HG03575 (cell line): ENCODE data around the gene PBX1.

Source experiments
- ATAC-seq: cut with Tn5 transposase; IDR thresholded peaks from one replicate; pipeline ENCODE4 v1.9.1; 2021; ENCODE audit not compliant: unreplicated experiment, insufficient number of reproducible peaks, low FRiP score; ENCODE audit errors: extremely low read depth

The PBX1 gene

DNA sequence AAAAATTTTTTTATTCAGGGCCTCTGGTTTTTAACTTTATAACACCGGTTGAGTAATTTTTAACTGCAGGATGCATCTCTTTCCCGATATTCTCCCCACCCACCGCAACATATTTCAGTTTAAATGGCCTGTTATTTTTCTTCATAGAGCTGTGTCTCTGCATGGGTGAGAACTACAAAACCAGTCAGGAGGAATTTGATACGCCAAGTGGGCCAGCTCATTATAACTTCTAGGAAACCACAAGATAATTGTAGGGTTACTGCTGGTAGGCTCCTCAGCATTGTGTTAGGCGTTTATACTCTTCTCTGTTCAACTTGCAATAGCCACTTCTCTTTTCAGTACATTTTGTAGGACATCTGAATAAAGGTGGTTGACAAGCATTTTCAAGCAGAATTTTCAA lies 169.7 kb downstream of the PBX1 start:
- no peak for ATAC-seq

GRCh38 chr1:164731161-164731876 lies 172.3 kb downstream of the PBX1 start:
- ATAC-seq: no peak

DNA sequence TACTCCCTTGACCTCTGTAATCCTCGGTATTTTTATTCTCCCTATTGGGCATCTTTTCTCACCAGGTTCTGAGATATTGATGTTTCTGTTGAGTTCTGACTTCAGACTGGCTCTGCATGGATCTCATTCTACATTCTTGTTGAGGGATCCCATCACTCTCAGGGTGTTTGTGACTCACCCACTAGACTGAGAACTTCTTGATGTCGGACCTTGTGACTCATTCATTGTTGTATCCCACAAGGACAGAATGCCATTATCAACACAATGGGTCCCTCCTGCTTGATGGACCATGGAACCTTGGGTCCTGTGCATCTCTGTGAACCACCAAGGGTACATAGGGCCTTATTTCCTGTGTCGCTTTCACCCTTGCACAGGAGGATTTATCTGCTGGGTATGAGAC lies 174.1 kb downstream of the PBX1 start:
- ATAC-seq: no peak

GRCh38 chr1:164733734-164734133 lies 174.8 kb downstream of the PBX1 start:
- no peak for ATAC-seq

GRCh38 chr1:164735315-164736052 lies 176.5 kb downstream of the PBX1 start:
- no peak for ATAC-seq

GRCh38 chr1:164736137-164736536 lies 177.2 kb downstream of the PBX1 start:
- ATAC-seq: no peak

GRCh38 chr1:164739189-164739588 lies 180.2 kb downstream of the PBX1 start:
- ATAC-seq: no peak

- no peak for ATAC-seq
Measured at GRCh38 chr1:164740000-164740526, 181.1 kb downstream of the PBX1 start.

- ATAC-seq: no peak
Measured at GRCh38 chr1:164742745-164743144, 183.8 kb downstream of the PBX1 start.

DNA sequence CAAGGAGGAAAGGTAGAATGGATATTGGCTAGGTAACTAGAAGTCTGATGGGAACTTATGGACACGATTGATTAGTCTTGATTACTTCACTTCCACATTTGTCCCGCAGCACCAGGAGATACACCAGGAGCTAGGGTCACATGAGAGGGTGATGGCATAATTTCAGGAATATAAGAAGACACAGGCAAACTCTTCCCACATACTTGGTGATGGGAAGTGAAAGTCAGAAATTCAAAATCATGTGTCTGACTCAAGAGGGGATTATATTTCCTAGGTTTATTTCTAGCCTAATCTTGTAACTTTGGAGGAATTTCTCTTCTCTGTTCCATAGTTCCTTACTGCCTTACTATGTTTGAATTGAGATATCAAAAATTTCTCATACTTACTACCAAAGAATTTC lies 185.0 kb downstream of the PBX1 start:
- no peak for ATAC-seq

DNA sequence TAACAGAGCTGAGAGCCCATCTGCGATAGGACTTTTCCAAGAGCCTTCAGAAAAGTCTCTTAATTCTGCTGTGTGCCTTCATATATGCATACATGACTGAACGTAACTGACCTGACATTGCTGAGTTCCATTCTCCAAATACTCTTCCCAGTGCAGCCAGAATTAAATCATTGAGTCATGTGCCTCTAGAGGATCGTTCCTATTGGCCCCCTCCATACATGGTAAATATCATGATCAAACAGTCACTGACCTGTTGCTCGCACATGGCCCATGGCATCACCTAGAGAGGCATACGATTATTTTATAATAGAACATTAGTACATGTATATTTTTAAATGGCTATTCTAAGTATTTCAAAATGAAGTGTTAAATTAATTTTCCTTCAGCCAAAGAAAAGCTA lies 186.8 kb downstream of the PBX1 start:
- ATAC-seq: no peak

DNA sequence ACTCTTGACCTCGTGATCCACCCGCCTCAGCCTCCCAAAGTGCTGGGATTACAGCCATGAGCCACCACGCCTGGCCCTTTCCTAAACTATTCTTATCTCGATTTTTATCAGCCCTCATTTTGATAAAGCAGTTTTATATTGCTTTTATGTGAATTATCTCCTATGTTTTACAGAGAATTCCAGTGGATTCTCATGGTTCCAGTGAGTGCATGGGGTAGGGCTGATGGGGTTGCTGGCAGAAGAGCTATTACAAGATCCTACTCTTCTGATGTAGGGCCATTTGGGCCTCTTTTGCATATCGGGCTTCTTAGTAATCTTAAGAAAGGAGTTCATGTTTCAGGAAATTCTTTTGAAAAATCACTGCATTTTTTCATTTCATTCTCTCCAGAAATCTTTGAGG lies 187.6 kb downstream of the PBX1 start:
- no peak for ATAC-seq

GRCh38 chr1:164748253-164748899 lies 189.4 kb downstream of the PBX1 start:
- no peak for ATAC-seq

DNA sequence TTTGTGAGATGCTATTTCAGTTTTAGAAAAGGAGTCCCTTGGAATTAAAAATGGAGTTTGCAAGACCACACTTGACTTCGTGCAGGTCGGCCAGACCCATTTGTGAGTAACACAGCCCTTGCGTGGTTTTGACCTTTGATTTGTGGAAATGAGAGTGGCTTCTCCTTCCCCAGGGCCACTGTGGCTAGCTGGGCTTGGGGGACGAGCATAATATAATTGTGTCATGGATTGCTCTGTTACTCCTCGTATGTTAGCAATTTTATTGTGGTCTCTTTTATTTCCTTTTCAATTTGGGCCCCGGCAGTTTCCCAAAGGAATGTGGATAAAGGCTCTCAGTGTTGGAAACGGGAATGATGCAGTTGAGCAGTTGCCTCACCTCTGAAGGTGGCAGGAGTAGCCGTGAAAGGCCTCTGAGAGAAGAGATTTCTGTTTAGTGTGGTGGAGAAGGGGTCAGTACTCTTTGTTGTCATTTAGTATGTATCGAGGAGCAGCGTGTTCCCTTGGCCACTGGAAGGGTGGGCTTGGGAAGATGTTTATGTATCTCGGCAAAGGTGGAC lies 194.6 kb downstream of the PBX1 start:
- no peak for ATAC-seq

- ATAC-seq: no peak
Measured at GRCh38 chr1:164754088-164754600, 195.2 kb downstream of the PBX1 start.

GRCh38 chr1:164755690-164756089 lies 196.7 kb downstream of the PBX1 start:
- no peak for ATAC-seq

DNA sequence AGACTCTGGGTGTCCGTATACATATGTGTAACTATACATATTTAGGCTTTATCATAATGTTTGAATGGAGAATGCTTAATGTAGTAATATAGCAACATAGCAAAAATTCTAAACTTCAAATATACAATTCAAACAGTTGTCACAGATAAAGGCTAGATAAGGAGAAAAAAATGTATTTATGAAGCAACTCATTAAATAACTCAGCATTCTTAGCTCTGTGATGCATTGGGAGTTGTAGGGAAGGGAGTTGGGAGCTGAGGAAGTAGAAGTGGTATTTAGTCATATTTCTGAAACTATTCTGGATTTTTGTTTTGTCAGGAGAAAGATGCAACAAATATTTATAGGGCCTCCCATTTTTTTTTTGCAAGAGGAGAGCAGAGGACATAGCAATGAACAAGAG lies 197.8 kb downstream of the PBX1 start:
- no peak for ATAC-seq

- no peak for ATAC-seq
Measured at GRCh38 chr1:164757625-164758024, 198.6 kb downstream of the PBX1 start.

DNA sequence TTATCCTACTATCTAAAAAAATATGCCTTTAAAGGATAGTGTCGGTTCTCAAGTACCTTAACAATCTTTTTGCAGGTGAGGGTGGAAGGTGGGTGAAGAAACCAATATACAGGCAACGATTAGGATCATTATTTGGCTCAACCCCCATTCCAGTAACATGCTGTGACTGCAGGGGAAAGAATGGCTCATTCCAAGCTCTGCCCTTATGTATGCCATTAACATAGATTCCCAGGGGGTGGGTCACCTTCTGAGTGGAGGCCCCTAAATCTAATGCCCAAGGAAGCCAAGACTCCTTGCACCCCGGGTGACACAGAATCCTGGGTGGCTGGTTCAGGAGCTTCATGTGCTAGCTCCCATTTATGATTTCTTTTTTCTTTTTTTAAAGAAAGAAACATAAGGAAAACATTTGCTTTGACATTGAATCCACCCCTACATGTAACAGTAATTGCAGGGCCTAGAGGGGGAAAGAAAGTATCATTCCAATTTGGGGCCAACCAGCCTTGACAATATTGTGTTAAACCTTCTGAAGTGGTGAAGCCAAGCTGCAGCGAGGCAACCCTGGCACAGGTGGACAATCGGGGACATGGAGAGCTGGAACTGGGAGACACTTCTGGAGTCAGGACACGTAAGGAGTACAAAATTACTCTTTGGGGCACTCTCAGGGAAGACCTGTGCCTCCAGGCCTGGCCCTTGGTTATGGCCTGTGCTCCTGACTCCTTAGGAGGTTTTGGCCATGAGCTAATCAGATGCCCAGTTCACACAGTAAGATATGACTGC lies 200.3 kb downstream of the PBX1 start:
- no peak for ATAC-seq
